COLO668 (cell line): Measurements from ENCODE around the gene SLC6A9.
A peak's percentile ranks its signal among the peaks of the same experiment; 100 is the strongest.

Experiments
- DNase-seq: peaks from one replicate; lab custom pipeline; 2025; ENCODE audit not compliant: unreplicated experiment; lab: John Stamatoyannopoulos, UW

Gene SLC6A9

DNA sequence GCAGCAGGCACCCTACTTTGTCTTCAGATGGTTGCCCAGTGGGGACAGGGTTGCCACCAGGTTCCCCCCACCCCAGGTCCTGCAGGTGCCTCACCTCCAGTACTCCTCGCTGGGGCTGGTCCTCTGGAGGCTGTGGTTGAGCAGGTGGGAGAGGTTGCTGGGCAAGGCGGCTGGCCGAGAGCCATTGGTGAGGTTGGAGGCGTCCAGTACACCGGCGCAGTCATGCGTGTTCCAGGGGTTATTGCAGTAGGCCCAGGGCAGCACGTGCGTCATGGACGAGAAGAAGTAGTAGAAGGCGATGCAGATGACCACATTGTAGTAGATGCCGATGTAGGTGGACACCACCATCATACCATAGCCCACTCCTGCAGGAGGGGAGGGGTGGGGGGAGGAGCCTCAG, 23.0 kb downstream of the SLC6A9 start:
- no peak for DNase-seq

DNA sequence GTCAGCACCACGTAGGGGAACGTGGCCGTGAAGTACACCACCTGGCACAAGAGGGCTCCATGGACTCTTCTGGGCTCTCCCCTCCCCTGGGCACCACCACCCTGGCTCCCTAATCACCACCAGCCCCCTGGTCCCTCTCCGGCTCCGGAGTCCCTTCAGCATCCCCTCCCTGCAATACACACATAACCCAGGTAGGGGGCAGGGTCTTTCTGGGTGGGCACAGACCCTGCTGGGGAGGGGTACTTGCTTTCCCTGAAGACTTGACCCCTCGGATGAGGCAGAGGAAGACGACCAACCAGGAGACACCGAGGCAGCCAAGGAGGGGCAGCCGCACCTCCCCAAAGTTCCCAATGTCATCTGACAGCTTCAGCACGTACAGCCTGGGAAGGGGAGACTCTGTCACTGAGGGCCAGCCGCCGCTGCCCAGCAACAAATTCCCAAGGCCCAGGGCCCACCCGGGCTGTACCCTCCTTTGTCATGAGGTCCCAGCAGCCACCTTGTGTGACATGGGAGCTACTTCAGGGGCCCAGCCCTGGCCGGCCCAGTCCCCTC, 28.6 kb downstream of the SLC6A9 start:
- DNase-seq: no peak

DNA sequence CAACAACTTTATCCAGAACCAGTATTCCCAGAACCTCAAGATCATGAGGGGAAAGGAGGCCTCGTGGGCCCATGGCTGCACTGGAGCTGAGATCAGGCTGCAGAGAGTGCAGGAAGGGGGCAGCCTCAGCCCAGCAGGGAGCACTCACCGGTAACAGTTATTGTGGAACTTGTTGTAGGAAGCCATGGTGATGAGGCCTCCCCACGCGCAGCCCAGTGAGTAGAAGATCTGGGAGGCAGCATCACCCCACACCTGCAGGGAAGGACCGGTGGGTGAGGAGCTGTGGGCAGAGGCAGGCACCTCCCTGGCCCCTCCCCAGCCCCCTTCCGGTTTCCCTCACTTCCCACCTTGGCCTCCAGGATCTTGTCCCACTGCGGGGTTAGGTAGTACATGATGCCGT, 29.1 kb downstream of the SLC6A9 start:
- DNase-seq: no peak

DNA sequence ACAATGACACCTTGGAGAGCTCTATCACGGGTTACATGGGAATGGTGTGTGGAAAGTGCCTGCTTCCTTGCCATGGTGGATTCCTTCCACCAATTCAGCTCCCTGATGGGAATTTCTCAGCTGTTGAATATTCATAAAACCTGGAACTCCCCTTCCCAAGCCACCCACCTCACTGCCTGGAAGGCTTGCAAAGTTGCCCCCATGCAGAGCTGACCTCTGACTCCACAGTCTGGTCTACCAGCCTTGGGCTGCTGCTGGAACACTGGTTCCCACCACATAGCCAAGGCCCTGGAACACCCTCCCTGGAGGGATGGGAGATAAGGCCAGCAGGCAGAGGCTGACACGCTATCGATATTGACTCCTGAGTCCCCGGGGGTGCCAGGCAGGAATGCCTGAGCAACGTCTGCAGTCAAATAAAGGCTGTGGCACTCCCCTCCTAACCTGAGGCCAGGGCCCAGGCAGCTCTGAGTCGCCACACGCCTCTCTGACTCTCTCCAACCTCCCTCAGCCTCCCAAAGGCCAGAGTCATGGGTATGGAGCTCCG, 31.1 kb downstream of the SLC6A9 start:
- no peak for DNase-seq

DNA sequence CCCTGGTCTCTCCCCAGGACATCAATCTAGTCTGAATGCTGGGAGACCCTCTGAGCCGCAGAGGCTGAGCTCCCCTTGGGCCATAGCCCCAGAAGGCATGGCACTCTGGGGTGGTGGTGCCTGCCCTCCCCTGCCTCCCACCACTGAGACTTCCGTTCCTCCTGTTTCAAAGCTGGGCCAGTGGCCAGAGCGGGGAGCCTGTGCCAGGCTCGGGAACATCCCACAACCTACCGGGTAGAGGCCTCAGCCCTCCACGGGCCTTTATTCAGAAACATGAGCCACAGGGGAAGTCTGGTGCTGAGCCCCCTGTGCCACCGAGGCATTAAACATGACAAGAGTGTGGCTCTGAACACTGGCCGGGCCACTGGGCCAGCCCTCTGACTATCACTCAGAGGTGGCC, 31.8 kb downstream of the SLC6A9 start:
- DNase-seq: no peak

DNA sequence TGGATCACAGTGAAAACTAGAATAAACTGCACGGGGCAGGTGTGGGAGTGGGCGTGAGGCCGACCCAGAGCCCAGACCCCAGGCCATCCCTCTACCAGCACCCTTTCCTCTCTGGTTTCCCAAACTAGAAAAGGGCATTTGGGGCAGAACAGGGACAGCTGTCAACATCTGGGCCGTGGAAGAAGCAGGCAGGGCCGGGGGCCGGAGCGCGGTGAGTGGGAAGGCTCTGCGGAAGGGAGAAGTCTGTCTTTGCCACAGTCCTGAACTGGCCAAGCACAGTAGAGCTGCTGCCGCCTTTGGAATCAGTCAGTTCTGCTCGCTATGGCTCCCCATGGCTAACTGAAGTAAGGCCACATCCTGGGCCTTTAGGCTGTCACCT, 33.3 kb downstream of the SLC6A9 start:
- DNase-seq: peak; percentile 50

DNA sequence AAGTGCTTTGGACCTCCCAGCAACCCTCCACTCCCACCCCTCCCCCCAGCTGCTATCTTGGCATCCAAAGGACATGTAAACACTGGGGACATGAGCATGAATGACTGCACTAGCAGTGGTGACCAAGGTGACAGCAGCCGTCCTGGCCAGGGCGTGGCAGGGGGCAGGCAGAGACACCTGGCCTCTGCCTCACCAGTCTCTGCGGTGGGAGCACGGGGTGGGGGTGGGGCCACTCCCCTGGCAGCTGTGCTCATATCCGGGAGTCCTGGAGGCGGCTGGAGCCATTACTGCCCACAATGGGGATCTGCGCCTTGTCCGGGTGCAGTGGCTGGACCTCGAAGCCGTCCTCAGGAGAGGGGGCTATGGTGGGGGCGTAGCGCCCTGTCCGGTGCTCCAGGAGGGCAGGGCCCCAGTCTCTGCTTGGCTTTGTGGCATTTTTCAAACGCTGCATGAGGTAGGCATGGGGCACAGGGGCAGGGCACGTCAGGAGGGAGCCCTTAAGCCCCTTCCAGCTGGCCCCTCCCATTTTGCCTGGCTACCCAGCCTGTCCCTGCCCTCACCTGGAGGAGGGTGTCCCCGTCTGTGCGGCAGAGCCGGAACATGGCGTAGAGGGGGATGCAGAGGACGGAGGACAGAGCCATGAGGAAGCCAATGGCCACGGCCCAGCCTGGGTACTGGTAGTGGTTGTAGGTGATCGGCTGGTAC, 33.8 kb downstream of the SLC6A9 start:
- DNase-seq: peak; percentile 99

DNA sequence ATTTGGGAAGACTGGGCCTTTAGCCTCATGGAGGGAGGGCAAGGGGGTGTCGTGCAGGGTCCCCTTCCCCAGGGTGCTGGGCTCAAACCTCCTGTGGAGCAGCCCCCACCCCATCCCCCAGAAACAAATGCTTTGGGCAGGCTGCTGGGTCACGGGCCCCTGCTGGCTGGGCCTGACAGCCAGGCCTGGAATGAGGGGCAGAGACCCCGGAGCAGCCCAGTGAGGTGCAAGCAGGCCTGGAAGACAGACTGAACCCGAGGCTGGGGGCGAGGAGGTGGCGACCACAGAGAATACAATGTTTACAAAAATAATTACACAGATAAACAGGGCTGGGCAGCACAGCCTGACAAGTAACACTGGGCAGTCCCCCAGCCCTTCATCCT, 34.5 kb downstream of the SLC6A9 start:
- no peak for DNase-seq

DNA sequence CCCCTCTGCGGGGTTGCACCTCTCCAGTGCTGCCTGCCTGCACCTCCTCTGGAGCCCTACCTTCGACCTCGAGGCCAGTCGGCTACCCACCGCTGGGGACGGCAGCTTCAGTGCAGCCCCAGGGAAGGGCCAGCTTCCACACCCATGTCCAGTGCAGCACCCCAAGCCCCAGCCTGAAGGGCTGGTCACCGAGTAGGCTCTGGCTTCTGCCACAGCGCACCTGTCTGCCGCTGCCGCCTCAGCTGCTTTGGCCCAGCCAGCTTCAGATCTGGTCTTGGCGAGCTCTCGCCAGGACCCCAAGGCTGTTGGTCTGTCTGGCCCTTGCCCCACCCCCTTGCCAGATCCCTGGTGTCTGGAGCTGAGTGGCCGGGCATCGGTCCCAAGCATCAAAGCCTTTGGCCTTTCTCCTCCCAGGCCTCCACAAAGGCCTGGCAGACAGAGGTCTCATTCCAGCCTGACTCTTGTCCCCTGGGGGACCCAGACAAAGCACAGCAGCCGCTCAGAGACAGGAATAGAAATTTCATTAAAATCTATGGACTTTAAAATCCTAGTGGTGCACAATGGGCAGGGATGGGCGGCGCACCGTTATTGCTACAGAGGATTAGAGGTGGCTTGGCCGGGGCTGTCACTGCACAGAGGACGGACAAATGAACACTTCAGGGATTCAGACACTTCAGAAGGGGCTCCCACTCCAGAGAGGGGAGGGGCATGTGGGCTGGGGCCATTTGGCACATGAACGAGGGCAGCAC, 35.1 kb downstream of the SLC6A9 start:
- no peak for DNase-seq

DNA sequence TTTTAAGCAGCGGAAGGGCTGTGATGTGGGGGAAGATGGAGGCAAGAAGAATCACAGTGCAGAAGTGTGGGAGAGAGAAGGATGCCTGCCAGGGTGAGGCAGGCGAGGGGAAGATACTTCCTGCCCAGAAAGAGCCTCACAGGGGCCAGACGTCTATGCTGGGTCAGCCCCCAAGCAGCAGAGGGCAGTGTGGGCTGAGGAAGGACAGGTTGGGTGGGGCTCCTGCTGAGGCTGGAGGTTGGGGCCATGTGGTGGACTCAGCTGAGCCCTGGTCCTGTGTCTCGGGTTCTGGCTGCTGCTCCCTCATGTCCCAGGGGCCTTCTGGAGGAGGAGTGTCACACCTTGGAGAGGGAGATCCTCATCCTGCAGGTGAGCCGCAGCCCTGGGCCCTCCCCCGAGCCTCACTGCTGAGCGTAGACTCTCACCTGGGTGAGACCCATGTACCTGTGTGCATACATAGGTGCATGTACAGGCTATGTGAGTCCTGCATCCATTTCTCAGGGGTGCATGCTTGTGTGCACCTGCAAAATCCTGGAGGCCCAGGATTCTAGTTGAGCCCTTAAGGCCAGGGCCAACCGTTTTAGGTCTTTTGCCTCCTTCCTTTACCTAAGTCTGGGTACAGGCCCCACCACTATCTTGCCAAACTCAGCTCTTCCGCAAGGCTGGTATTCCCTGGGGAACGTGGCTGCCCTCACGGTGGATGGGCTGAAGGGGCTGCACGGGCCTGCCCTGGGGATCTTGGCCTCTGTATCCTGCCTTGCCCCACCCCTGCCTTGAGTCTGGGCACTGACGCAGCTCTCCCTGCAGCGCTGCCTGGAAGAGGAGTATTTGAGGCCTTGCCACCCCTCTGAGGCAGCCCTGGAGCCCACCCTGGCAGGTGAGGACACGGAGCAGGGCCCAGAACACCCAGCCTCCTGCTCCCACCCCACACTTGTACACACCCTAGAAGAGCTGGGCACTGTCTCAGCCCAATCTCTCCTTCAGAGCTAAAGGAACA, 36.2 kb downstream of the SLC6A9 start:
- DNase-seq: peak; percentile 81

DNA sequence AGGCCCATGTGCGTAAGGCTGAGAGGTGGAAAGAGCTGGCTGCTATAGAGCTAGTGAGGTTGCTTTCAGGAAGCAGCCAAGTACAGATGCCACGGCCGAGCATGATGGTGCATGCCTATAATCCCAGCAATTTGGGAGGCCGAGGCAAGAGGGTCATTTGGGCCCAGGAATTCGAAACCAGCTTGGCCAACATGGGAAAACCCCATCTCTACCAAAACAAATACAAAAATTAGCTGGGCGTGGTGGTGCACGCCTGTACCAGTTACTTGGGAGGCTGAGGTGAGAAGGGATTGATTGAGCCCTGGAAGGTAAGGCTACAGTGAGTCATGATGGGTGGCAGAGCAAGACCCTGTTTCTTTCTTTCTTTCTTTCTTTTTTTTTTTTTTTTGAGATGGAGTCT, 37.2 kb downstream of the SLC6A9 start:
- DNase-seq: no peak

DNA sequence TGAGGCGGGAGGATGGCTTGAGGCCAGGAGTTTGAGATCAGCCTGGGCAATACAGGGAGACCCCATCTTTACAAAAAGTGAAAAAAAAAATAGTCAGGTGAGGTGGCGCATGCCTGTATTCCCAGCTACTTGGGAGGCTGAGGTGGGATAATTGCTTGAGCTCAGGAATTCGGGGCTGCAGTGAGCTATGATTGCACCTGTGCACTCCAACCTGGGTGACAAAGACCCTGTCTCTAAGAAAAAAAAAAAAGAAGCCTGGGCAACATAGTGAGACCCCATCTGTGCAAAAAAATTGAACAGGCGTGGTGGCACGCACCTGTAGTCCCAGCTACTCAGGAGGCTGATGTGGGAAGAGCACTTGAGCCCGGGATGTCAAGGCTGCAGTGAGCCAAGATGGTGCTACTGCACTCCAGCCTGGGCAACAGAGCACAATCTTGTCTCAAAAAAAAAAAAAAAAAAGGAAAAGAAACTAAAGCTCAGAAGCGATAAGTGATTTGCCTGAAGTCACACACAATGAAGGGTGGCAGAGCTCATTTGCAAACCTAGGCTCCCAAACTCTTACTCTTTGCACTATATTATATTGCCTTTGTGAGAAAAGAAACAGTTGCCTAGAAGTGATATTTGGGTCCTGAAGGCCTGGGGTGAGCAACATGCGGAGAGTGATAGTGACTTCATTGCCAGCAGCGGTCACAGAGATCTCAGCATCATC, 37.9 kb downstream of the SLC6A9 start:
- DNase-seq: no peak

DNA sequence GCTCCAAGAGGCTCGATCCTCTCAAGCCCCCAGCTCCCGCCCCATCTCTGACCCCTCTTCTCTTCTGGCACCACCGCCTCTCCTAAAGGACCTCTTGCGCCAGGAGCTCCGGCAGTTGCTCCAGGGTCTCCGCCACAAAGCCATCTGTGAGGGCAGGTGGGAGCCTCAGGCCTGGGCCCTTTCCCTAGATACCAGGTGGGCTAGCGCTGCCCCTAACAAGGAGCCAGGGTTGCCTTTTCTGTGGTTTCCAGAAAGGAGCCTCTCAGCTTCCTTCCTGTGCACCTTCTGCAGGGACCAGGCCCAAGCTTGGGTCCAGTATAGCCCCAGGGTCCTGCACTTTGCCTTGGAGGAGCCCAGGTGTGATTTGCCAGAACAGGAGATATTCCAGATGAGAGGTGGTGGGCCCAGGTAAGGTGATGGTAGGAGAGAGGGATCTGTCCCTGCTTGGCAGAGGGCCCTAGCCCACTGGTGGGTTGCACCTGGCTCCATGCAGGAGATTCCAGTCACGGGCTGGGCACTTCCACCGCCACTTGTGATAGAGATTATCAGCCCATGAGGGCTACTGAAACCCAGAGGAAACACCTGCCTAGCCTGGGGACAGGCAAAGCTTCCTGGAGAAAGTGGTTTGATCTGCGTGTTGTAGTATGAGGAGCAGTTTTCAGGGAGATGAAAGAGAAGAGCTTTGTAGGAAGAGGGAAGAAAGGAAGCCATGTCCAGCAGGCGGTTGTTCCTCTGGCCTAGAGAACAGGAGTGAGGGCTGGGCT, 38.8 kb downstream of the SLC6A9 start:
- DNase-seq: peak; percentile 62

DNA sequence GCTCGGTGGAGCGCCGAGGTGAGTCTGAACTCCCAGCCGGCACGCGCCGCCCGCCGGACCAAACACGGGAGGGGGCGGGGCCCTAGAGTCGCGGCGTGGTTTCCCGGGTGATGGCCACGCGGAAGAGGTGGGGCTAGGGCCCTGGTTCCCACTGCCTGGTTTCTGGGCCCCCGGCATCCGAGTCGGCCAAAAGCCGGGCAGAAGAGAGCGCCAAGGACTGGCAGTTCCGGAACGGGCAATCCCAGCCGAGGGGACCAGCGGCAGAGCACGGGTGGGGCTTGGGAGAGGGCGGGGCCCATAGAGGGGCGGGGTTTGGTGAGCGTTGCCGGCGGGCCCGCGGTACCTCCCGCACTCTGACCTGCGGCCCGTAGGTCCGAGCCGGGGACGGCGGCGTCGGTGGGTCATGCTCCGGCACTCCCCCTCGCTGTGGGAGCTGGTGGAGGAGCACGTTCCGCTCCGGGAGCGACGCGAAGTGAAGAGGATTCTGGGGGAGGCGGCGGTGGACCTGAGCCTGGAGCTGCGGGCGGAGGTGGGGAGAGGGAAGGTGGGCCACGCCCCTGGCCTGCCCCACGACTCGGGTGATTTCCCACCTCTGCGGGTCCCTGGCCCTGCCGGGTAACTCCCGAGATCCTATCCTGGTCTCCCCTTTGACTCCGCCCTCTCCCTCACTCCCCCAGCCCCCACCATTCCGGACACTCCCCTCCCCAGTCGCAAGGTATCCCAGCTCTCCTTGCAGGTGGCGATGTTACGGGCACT, 39.6 kb downstream of the SLC6A9 start, which contains the start of gene CCDC24:
CCDC24 (plus strand) TSS at position 124 of the 756 bp plus-strand sequence; CDS start at position 404, 280 bp downstream.
- DNase-seq: peak; percentile 96

DNA sequence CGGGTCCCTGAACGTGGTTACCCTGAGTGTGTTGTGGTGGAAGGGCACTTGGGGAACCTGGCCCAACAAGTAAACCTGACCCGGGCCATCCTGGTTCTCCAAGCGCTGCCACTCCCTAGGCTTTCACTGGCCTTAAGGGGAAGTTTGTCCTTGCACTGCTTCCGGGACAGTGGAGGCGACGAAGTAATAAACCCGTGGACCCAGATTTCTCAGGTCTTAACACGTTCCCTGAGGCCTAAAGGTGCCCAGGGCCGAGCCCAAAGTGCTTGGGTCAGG, 40.1 kb downstream of the SLC6A9 start:
- no peak for DNase-seq

DNA sequence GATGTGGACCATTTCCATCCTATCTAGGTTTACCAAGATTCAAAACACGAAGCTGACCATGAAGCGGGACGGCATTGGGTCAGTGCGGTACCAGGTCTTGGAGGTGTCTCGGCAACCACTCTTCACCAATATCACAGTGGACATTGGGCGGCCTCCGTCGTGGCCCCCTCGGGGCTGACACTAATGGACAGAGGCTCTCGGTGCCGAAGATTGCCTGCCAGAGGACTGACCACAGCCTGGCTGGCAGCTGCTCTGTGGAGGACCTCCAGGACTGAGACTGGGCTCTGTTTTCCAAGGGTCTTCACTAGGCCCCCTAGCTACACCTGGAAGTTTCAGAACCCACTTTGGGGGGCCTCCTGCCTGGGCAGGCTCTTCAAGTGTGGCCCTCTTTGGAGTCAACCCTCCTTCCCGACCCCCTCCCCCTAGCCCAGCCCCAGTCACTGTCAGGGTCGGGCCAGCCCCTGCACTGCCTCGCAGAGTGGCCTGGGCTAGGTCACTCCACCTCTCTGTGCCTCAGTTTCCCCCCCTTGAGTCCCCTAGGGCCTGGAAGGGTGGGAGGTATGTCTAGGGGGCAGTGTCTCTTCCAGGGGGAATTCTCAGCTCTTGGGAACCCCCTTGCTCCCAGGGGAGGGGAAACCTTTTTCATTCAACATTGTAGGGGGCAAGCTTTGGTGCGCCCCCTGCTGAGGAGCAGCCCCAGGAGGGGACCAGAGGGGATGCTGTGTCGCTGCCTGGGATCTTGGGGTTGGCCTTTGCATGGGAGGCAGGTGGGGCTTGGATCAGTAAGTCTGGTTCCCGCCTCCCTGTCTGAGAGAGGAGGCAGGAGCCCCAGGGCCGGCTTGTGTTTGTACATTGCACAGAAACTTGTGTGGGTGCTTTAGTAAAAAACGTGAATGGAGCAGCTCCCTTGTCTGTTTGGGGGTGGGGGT, 40.7 kb downstream of the SLC6A9 start:
- DNase-seq: peak; percentile 59

DNA sequence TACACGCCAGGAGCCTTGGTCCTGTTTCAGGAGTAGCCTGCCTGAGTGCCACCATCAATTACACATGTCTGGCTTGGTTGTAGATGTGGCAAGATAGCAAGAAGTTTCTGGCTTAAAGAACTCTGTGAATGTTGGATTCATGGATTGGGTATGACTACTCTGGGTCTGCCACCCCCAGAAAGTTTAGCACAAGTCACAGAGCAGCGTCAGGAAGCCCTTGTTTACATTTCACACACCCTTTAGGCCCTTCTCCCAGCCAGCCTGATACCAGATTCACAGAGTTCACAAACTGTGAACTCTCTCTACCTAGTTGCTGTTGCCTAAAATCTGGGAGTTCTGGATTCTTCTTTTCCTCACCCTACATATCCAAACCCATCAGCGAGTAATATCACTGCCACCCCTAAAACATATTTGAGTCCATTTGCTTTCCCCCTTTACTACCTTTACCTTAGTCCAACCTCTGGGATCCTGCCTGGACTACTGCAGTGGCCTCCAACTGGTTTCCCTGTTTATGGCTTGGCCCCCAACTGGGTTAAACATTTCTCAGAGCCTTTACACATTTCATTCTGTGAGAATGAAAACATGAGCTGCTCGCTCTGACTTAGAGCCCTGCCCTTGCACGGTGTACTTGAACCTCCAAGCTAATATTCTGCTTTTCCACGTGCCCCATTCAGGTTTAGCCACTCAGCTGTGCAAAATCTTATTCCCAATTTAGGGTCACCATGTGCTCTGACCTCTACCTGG, 43.9 kb downstream of the SLC6A9 start:
- DNase-seq: no peak
